HG02973 (cell line): ENCODE measurements around the gene ST6GAL2.

Experiments used
- ATAC-seq: cut with Tn5 transposase; IDR thresholded peaks from one replicate; pipeline ENCODE4 v1.9.1; 2021; ENCODE audit warnings: moderate library complexity; ENCODE audit not compliant: unreplicated experiment

The ST6GAL2 gene

DNA sequence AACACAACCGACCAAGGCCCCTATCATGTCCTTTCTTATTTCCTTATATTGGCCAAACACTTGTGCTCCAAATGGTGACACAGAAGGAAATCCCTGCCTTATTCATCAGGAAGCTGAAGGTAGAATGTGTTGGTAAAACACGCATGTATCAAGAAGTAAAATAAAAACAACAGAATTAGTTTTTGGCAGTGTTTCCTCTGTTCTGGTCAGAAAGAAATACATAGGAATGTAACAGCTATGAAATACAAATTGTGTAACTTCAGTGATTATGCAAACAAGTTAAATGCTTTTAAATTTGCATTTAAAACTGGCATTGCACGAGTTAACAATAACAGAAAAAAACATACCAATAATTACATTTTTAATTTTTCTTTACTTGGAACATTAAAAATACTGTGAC, 19.3 kb downstream of the ST6GAL2 start:
- no peak for ATAC-seq

DNA sequence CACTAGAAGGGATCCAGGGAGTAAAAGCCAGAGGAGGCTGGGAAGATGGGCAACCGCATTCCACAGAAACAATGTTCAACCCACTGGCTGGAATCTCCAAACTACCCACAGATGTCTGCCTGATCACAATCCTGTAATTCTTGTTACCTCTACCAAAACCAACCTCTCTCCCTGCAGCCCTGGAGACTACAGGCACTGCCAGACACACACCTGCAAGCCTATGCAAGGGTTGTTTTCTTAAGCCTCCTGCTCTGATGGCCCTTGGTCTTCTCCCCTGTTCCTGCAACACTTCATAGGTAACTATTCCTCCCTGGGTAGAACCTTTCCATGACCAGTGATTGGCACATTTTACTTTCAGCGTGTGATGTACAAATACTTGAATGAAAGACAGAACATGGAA, 21.9 kb downstream of the ST6GAL2 start:
- no peak for ATAC-seq

GRCh38 chr2:106863387-106863786, 22.6 kb downstream of the ST6GAL2 start:
- ATAC-seq = no peak

DNA sequence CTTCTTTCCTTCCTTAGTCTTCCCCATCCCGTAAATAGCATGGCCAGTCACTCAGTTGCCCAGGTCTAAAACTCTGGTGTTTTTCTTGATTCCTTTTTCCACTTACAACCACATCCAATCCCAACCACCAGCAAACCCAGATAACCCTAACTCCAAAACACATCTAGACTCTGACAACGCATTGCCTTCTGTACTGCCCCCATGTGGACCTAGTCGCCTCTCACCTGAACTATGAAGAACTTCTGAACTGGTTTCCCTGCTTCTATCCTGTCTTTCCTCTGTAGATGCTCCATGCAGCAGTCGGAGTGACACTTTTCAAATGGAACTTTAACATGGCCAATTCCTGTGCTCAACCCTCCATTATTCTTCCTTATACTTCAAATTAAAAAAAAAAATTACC, 26.5 kb downstream of the ST6GAL2 start:
- ATAC-seq = no peak

GRCh38 chr2:106858810-106859209, 27.2 kb downstream of the ST6GAL2 start:
- no peak for ATAC-seq

DNA sequence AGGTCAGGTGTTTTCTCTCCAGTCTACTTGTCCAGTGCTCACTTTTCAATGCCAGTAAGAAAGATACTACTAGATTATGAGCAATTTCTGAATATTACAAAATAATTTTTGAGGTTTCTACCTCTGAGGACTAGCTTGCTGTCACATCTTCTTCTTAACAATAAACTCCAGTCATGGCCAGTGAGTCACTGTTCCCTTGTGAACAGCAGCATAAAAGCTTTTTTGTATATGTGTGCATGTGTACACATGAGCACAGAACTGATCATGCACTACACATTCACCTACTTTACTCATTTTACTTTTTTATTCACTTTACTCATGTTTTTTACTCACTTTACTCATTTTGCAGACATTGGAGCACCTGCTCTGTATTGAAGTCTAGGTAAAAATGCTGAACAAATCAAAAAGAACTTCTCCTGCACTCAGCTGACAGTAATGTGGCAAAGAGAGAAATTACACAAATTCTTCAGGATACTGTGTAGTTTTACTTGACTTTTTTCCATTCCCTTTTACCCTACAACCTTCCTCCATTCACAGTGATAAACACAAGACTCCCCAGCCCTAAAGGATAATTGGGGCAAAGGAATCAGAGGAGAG, 28.0 kb downstream of the ST6GAL2 start:
- no peak for ATAC-seq

GRCh38 chr2:106853631-106854030, 32.3 kb downstream of the ST6GAL2 start:
- ATAC-seq = no peak

GRCh38 chr2:106851881-106852501, 34.0 kb downstream of the ST6GAL2 start:
- no peak for ATAC-seq

GRCh38 chr2:106851087-106851874, 34.7 kb downstream of the ST6GAL2 start:
- no peak for ATAC-seq

DNA sequence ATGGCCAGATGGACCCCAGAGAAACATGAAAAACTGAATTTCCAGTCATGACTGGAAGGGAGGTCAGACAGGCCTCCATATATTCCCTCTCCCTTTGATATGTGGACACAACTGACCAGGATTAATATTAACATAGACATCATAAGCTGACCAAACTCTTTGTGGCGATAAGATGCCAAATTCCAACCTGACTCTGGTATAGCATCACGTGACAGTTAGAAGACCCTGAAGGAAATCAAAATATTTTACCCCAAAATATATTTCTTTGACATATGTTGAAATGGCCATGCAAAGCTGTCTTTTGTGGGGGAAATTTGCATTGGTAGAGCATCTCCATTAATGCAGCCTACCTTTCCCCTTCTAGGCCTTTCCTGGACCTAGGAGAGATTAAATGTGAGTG, 36.7 kb downstream of the ST6GAL2 start:
- ATAC-seq = no peak

- ATAC-seq = no peak
Measured at GRCh38 chr2:106847366-106847765, 38.6 kb downstream of the ST6GAL2 start.

DNA sequence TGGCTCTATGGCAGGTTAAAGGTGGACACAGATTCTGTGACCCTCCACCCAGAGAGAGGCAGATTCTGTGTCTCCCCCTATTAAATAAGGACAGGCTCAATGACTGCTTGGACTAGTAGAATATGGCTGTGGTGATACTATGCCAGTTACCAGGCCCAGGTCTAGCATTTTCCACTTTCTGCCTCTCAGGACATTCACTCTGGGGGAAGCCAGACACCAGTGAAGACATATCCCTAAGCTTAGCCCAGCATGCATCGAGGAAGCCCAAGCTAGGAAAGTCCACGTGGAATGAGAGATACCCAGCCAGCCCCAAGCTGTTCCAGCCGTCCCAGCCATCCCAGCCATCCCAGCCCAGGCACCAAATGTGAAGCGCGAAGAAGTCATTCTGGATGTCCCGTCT, 40.3 kb downstream of the ST6GAL2 start:
- ATAC-seq = no peak

DNA sequence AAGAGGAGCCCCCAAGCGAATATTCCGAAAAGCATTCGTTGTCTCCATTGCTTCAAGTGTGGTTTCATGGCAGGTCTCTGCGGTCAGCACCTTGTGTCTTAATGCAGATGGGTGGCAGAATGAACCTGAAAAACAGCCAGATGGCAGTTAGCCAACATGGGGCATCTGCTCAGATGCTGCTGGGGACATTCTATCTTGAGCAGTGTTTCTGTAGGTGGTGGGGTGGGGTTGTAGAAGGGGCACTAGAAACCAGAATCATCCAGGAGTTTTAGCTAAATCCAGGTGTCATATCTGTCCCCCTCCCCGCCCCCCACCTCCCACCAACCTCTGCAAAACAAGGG, 42.1 kb downstream of the ST6GAL2 start:
- ATAC-seq = no peak

DNA sequence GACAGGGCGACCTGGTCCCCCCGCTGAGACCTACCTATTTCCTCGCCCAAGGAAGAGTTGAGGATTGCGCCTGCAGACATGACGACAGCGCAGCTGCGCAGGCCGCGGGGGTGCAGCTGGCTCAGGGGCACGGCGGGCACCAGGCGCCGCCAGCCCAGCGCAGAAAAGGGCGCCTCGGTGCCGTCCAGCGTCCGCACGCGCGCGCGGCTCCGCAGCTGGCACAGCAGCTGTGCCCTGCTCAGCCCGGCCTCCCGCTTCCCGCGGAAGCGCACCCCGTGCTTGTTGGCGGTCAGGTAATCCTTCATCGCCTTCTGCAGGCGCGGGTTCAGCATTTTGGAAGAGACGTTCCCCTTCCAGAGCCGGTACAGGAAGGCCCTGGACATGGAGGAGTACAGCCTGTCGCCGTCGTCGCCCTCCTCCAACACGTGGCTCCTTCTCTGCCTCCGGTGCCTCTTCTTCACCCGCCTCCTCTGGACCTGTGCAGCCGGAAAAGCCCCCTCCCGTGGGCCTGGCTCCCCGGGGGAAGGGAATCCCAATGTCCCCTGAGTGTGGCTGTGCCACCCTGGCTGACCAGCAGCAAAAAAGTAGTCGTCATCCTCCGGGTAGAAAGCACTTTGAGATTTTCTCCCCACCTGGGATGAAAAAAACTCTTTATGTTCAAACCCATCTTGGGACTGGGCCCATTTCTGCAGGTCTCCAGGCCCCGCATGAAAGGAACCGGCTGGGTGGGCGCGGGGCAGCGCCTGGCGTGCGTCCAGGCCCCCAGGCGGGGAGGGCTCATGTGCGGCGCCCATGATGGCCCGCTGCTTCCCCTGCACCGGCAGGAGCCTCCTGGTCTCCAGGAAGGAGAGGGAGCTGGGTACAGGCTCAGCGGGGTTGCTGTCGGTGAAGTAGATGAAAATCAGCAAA, 42.7 kb downstream of the ST6GAL2 start:
- no peak for ATAC-seq

DNA sequence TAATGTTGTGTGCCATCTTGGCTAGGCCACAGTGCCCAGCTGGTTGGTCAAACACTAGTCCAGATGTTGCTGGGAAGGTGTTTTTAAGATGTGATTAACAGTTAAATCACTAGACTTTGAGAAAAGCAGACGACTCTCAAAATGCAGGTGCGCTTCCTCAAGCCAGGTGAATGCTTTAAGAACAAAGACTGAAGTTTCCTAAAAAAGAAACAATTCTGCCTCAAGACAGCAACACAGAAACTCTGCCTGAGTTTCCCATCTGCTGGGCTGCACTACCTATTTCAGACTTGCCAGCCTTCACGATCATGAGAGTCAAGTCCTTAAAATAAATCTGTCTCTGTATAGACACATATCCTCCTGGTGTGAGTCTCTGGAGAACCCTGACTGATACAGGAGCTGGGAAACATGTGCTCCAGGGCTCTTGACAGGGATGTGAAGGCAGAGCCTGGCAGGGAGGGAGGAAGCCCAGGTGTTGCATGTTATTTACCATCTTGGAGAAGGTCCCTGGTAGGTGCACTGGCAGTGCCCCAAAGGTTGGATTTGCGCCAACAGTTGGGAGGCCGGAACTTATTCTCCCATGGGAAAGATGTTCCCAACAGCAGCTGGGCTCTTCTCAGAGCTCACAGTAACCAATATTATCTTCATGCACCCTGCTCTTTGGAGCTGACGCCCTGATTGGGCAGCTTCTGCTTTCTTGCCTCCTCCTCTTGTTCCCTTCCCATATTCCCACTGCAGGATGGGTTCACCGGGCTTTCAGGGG, 43.9 kb downstream of the ST6GAL2 start:
- ATAC-seq = no peak

- ATAC-seq = no peak
Measured at GRCh38 chr2:106840818-106841217, 45.1 kb downstream of the ST6GAL2 start.

DNA sequence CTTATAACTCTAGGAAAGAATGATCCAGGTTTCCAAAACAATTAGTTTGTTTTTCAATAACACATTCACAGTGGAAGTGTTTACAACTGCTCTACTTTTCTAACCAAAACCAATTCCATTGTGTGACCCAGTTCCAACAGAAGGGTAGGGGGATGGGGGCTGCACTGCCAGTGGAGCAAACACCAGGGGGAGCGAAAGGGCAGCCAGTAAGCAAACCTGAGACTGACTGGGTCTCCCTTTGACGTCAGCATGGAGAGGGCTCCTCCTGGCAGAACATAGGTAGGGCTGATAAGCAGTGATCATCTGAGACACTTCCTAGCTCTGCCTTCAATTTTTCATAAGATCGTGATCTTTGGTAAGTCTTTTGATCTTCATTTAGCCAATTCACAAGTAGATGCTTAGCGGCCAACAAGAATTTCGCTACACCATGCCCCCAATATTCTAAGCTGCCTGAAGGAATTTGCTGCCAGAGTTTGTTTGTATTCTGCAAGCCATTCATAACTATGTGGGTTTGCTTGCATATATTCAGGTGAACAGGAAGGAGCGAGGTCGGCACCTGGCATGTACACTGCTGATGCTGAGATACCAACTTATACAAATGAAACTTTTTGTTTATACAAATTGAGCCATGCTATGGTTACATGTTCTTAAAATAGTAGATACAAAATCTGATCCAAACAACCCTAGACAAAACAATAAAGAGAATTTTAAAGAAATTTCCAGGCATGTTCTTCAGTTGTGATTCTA, 45.9 kb downstream of the ST6GAL2 start:
- ATAC-seq = no peak

- ATAC-seq = no peak
Measured at GRCh38 chr2:106833256-106833655, 52.7 kb downstream of the ST6GAL2 start.

- no peak for ATAC-seq
Measured at GRCh38 chr2:106831816-106832569, 54.0 kb downstream of the ST6GAL2 start.
